HG03103 (cell line): ENCODE results near the gene INHBE.

Experiments
- ATAC-seq: cut with Tn5 transposase; IDR thresholded peaks from one replicate; pipeline ENCODE4 v1.9.1; 2021; ENCODE audit warnings: low read depth; ENCODE audit not compliant: unreplicated experiment

Gene INHBE

DNA sequence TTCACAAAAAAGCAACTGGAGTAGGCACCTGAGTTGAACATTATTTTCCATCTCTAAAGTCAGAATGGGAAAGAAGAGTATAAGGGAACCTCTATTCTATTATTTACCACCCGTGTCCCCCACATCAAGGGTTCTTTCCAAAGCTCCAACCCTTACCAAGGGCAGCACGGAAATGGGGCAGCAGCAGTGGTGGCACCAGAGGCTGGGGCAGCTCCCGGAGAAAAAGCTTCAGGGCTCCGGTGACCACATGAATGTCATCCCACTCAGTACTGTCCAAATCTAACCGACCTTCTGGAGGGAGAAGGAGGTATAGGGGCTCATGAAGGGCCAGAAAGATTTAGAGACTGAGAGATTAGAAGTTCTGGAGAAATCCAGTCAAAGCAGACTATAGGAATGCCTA, 18.8 kb downstream of the INHBE start:
- no peak for ATAC-seq

DNA sequence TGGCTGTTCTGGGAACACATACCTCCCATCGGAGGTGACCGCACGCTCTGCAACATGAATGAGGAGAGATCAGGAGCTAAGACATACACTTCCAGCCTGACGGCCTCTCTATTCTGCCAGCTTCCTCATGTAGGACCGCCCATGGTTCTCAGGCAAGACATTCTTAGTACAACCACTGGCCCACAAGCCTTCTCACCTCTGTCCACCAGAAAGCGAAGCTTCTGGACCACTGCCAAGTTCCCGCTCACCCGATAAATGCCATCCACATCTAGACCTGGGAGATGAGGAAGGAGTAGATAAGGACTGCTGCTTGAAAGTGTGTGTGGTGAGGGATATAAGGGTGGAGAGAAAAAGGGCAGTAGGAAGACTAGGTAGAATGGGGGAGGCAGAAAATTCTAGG, 19.3 kb downstream of the INHBE start:
- ATAC-seq = no peak

DNA sequence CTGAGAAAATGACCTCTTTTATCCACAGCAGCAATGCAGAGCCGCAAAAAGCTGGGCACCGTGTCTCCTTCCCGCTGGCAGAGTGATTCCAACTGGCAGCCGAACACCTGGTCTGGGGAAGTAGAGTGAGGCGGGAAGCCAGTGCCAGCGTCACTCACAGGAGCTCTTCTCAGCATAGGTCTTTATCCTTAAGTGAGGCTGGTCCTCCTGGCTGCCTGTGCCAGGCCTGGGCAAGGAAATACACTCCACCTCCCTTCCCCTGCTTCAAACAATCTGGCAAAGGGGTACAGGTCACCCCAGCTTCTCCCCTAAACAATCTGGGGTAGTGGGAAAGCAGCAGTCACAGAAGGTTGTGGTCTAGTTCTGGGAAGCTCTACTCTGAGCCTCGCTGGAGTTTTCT, 19.8 kb downstream of the INHBE start:
- ATAC-seq = no peak

DNA sequence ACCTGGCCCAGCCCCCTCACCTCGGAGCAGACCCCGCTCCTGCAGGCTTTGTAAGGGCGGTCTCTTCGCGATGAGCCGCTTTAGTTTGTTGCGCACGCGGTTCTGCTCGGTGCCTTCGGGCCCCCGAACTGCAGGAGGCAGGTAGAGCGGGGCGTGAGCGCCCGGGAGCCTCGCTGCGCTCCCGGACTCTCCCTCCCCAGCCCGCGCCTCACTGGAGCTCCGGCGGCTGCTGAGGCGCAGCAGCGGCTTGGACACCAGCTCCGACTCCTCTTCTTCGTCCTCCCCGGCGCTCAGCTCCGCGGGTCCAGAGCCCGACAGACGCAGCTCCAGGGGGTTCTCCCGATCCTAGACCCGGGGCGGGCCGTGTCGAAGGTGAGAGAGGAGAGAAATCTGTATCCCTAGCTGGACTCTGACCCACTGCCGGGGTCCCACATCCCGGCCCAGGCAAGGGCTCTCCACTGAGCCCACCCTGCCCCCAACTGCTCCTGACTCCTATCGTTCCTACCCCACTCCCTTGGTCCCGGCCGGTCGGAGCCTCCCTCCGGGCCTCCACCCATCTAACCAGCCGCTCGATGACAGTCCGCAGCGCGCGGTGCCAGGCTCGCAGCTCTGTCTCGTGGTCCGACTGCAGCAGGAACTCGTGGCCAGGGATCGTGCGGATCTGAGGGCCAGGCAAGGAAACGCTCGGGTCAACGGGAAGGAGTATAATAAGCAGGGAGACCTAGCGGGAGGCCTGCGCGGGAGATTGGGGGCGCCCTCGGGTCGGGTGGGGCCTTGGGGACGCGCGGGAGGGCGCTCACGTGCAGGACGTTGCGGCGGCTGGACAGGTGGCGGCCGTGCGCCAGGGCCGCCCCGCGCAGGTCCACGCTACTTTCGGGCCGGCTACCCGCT, 20.4 kb downstream of the INHBE start:
- ATAC-seq = no peak

DNA sequence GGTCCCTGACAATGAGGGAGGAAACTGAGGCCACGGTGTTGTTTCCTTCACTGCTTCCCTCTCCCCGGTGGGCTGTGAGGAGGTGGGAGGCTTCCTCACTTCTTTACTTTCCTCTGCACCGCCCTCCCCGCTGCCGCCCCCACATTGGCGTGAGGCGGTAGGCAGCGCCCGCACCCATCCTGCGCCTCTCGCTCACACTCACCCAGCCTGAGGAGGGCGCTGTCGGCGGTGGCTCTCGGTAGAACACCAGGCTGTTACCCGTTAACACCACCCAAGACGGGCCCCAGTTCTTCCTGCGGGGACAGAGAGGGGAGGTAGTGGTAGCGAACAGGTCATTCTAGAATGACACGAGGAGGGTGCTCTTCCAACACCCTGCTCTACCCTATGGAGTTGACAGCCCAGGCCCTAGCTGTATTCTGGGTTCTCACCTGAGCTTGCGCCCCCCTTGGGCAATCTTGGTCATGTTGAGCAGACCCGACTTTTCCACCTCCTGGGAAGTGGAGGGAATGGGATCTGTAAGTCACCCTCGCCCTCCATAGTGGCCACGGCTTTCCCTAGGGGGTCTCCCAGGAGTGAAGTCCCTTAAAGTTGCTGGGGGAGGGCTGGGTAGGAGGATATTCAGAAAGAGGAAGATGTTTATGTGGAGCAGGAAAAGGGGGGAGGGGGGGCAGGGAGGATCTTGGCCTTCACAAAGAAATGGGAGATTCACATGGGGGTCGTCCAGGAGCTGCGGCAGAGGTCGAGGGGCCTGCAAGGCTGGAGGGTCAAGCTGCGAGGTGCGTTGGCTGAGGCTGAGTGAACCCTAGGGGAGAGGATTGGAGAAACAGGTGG, 21.3 kb downstream of the INHBE start:
- no peak for ATAC-seq

DNA sequence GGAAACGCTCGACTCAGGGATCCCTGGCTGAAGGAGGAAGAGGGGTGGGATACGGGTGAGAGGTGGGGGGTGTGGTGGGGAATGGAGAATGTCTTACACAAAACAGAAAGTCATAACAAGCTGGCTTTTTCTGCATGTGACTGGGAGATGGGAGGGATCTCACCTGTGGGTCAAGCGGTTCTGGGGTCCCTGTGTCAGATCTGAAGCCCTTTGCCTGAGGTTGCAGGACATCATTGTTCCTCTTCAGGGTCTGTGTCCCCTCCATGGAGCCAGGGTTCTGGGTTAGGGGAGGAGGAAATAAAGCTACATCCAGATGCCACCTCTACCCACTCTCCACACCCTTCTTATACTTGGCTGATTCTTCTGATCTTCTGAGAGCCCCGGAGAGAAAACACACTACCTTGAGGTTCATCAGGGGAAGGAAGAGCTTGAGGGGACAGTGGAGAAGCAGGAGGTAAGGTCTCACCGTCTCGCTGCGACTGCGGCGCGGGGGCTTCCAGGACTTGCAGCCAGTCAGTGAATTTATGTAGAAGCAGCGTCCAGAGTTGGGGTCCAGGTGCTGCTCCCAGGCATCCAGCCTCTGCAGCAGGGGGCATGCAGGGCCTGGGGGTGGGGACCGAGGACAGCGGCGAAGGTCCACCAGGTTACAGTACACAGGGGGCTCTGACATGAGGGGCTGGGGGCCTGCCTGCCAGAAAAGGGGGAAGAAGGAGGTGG, 22.0 kb downstream of the INHBE start:
- no peak for ATAC-seq

DNA sequence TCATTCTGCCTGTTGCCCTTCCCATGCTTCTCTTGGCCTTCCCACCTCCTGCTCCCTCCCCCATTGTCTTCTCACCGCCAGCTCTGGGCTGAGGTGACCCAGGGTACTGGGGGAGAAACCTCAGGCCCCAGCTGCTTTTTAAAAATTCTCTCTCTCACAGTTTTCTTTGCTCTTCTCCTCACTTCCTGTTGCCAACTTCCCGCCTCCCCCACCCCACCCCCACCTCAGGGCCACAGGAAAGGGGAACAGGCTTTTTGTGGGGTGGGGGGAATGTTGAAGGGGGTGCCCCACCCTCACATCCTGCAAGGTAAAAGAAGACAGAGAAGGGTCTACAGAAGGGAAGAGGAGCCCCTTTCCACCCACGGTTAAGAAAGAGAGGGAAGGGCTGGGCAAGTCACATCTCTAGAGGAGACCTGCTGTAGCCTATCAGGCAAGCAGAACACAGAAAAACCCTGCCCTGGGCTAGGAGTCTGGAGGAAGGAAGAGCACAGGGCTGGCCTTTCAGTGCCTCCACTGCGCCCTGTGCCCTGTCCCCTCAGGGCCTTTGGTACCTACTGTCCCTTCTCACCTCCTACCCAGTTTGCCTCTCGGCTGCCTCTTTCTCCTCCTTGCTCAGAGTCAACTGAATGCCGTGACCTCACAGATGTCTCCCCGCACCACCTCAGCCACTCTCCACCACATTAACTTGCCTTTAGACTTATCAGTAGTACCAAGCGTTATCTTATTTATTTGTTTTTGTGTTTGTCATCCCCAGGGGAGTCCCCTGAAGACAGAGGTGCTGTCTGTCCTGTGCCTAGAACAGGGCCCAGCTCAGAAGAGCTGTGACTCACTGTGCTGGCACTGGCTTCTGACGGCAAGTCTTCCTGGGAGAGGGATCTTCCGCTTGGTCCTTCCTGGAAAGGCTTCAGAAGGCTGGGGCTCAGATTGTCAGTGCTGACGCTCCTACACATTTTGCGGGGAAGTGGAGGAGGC, 22.9 kb downstream of the INHBE start:
- no peak for ATAC-seq

DNA sequence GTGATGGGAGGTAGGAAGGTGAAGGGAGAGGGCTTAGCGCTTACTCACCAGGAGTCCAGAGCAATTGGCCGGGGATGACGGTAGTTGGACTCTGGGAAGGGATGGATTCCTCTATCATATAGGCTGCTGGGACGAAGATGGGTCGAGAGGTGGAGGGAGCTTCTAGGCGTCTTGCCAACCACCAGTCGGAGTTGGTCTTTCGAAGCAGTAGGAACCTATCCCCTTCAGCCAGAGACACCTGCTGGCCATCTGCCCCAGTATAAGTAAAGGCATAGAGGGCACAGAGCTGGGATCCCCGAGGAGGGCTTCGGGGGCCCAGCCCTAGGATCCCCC, 23.9 kb downstream of the INHBE start:
- no peak for ATAC-seq

DNA sequence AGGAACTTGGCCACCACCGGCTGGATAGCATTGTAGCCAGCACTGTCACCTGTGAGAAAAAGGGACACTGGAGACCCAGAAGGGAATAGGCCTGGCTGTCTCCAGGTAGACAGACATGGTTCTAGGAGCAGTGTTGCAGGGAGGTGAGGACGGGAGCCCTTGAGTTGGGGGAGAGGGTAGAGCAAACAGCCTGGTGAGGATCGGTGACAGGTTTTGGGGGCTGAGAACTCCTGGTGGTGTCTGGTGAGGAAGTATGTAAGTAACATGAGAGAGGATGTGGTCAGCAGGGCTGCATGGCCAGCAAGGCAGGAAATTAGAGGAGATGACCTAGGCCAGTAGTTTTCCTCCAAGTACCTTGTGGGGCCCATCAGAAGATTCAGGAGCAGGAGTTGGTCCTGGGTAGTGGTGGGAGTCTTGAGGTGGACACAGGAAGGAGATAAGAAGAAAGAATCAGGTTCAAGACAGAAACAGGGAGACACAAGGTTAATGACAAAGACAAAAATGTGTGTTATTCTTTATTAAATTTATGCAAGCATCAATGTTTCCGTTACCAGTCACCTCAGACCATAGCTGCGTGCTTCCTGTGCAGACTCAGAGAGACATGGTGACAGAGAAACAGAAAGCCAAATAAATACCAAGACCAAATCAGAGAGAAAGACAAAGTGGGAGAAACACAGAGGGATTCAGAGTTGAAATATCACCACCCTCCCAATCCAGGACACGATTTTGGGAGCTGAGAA, 24.4 kb downstream of the INHBE start, which contains the start of gene ARHGAP9:
Gene ARHGAP9, minus strand, starts transcription at position 491 of the 740 bp plus-strand sequence. Its CDS starts 460 bp downstream, at position 31.
- ATAC-seq = no peak

DNA sequence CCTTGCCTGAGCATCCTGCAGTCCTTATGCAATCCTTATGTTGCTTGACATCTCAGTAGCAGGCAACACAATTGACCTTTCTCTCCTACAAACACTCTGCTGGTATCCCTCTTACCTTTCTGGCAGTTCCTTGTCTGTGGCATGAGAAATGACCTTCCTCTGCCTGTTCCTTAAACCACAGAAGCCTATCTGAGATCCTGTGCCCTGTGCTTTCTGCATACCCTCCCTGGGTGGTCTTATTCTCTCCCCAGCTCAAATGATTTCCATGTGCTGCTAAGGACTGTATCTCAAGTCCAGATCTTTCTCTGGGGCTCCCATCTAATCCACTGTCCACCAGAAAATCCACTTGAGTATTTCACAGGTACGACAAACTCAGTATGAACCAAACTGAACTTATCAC, 26.6 kb downstream of the INHBE start:
- ATAC-seq = no peak

DNA sequence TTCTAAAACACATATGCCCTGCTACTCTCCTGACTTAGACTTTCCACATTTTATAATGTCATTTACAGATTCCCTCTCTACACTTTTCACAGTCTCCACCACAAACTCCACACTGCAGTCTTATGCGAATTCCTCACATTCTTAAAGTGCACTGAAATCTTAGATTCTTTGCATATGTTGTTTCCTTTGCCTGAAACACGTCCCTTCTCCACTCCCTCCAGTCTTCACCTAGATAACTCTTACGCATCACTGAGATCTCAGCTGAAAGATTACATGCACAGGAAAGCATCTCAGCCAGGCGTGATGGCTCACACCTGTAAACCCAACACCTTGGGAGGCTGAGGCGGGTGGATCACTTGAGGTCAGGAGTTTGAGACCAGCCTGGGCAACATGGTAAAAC, 28.4 kb downstream of the INHBE start:
- no peak for ATAC-seq

DNA sequence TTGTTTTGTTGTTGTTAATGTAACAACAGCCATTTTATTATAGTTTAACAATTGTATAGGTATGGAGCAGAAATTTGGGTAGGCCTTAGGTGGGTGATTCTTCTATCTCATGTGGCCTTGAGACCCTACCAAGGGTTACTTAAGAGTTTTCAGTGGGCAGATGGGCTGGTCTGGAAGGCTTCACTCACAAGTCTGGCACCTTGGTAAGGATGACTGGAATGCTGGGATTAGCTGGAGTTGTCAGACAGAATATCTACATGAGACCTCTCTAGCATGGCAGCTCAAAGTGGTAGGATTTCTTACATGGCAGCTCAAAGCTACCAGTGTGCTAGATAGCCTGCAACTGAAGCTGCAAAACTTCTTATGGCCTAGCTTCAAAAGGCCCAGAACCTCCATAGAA, 30.6 kb downstream of the INHBE start:
- ATAC-seq = no peak

DNA sequence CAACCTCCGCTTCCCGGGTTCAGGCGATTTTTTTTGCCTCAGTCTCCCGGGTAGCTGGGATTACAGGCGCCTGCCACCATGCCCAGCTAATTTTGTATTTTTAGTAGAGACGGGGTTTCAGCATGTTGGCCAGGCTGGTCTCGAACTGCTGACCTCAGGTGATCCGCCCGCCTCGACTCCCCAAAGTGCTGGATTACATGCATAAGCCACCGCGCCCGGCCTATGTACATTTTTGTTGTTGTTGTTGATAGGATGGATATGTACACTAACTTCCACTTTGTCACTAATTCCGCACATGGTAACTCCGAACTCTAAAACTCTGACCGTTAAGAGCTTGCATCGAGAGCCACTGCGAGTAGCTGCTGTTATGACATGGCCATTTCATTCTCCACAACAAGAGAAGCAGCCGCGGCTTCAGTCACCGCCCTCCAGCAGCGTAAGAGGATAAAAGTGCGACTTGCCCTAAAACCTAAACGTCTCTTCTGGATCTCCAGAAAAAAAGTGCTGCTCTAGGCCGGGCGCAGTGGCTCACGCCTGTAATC, 32.0 kb downstream of the INHBE start:
- no peak for ATAC-seq

DNA sequence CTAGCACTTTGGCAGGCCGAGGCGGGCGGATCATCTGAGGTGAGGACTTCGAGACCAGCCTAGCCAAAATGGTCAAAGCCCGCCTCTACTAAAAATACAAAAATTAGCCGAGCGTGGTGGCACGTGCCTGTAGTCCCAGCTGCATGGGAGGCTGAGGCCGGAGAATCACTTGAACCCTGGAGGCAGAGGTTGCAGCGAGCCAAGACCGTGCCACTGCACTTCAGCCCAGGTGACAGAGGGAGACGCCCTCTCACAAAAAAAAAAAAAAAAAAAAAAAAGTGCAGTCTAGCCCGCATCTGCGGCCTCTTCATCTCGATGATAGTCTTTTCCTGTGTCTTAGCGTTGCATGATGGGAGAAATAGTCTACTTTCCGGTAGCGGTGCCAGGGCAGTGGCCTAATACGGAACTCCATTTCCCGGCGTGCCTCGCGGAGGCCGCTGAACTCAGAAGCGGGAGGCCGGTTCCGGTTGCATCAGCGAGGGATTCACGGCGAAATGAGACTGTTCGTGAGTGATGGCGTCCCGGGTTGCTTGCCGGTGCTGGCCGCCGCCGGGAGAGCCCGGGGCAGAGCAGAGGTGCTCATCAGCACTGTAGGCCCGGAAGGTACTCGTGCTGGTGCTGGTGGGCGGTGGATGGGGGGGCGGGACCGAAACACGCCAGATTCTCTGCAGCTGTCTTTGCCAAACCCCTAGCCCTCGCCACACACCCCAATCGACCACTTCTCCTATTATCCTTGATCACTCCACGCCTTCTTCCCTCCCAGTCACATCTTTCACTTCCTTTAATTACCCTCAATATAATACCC, 32.7 kb downstream of the INHBE start, which contains the start of gene MARS1:
Gene MARS1, plus strand, starts transcription at position 472 of the 805 bp plus-strand sequence. Its CDS starts 23 bp downstream, at position 495.
- peak; percentile 97 for ATAC-seq

DNA sequence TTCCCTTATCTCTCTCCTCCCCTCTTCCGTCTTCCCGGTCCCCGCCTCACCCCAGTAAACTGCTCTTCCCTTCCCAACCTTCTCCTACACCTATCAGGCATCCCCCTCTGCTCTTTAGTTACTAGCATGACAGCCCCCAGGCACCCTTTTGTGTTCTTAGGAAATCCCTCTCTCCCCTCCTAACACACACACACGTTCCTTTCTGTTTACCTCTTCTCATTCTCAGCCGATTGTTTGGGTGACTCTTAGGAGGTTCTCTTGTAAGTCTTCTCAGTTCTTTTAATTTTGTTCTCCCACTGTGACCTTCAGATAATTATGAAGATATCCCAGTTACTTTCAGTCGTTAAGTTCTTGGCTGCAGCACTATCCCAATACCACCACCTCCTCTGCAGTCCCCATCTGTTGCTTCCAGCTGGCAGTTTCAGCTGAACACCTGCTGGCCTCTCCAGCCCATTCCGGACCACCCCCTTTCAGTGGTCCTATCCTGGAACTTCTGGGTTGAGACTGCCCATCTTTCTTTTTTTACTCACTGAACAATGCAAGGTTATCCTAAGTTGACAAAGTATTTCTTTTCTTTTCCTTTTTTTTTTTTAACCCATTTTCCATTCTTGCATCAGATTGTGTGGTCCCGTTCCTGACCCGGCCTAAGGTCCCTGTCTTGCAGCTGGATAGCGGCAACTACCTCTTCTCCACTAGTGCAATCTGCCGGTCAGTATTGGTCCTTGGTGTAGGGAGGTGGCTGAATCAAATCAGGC, 33.5 kb downstream of the INHBE start:
- no peak for ATAC-seq

DNA sequence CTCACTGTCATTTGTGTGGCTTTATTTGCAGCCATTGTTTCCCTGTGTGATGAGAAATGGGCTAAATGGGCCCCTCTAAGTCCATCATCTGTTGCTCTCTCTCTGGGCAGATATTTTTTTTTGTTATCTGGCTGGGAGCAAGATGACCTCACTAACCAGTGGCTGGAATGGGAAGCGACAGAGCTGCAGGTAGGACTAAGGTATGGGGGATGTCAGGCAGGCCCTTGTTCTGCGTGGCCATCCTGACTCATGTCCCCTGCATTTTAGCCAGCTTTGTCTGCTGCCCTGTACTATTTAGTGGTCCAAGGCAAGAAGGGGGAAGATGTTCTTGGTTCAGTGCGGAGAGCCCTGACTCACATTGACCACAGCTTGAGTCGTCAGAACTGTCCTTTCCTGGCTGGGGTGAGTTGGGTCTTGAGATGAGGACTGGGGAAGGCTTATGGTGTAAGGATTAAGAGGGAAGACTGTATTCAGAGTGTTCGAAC, 34.1 kb downstream of the INHBE start:
- no peak for ATAC-seq

DNA sequence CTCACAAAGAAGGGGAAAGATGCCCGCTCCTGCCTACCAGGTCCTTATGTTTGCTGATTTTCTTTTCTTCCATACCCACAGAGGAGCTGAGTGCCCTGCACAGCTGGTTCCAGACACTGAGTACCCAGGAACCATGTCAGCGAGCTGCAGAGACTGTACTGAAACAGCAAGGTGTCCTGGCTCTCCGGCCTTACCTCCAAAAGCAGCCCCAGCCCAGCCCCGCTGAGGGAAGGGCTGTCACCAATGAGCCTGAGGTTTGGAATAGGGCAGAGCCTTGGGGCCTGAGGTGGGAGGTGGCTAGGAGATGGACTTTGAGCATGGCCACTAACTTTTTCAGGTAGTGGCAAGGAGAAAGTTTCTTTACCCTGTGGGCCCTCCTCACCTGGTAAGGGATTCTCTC, 35.0 kb downstream of the INHBE start:
- ATAC-seq = no peak
